Coronary artery (tissue), 2 donors: ENCODE measurements around the gene NAT14.
A peak's percentile ranks its signal among the peaks of the same experiment; 100 is the strongest.
"Not testable (repeated sequence)": the region's sequence is repeated elsewhere in the genome, so short reads cannot be mapped to it uniquely, and the experiment has no call there.

Experiments
- DNase-seq: peaks from one replicate; pipeline ENCODE4 v3.0.0-alpha.2; 2017; ENCODE audit warnings: low spot score
- H3K27ac ChIP-seq, 2 donors: fragments of 200-600 bp; sonication (generic); one replicate each; pipeline ENCODE4 v1.5.1; 2016 to 2019
- H3K4me3 ChIP-seq: fragments of 200-600 bp; sonication (generic); 2 replicates; pipeline ENCODE4 v1.5.1; 2016; ENCODE audit warnings: mild to moderate bottlenecking, moderate library complexity
- CTCF ChIP-seq: fragments of 200-600 bp; sonication (generic); IDR thresholded peaks from one replicate; pipeline ENCODE4 v1.5.1; 2019; ENCODE audit warnings: antibody characterized with exemption

The NAT14 gene

GRCh38 chr19:55492362-55492944 is 7.5 kb downstream of the NAT14 start:
- no peak for DNase-seq
- no peak overlapping the region for H3K4me3 ChIP-seq
- no peak for TF ChIP-seq CTCF
- H3K27ac ChIP-seq, result peak overlapping the region in 1 of 2 donors; percentile 77

- peak overlapping the region; percentile 58 for H3K4me3 ChIP-seq
- DNase-seq, result no peak
- peak overlapping the region; percentile 58 to 85 for H3K27ac ChIP-seq
- no peak for TF ChIP-seq CTCF
Measured at GRCh38 chr19:55493052-55493644, 8.2 kb downstream of the NAT14 start.

- DNase-seq, result no peak
- Histone ChIP-seq H3K4me3 (peak overlapping the region; percentile 58), H3K27ac (peak overlapping the region; percentile 58 to 85)
- no peak for TF ChIP-seq CTCF
Measured at GRCh38 chr19:55493645-55494171, 8.7 kb downstream of the NAT14 start.

GRCh38 chr19:55494172-55494761 is 9.3 kb downstream of the NAT14 start:
- H3K27ac ChIP-seq, result peak overlapping the region; percentile 58 to 85
- no peak for TF ChIP-seq CTCF
- H3K4me3 ChIP-seq, result peak overlapping the region; percentile 58
- DNase-seq, result no peak

- no peak for TF ChIP-seq CTCF
- Histone ChIP-seq H3K27ac (no peak overlapping the region), H3K4me3 (no peak overlapping the region)
- DNase-seq, result peak; percentile 62
Measured at GRCh38 chr19:55495646-55496349, 10.8 kb downstream of the NAT14 start.

GRCh38 chr19:55496820-55497219 is 11.8 kb downstream of the NAT14 start:
- DNase-seq, H3K4me3 ChIP-seq, H3K27ac ChIP-seq: not testable (repeated sequence)

GRCh38 chr19:55497763-55498162 is 12.8 kb downstream of the NAT14 start:
- no peak overlapping the region for H3K27ac ChIP-seq
- no peak for DNase-seq
- H3K4me3 ChIP-seq, result no peak overlapping the region
- TF ChIP-seq CTCF, result no peak
